Measurements from ENCODE around the gene SPECC1L.

Gene SPECC1L

GRCh38 chr22:24376002-24376401 is 105.4 kb downstream of the SPECC1L start:
- H3K4ac ChIP-seq (ENCODE audit: low read depth, low read length): no peak overlapping the region
- no peaks in the 10 kb centered on the region for H3K9me3 ChIP-seq (ENCODE audit: insufficient read depth, low read depth, low read length)
- H3K27ac ChIP-seq (ENCODE audit: low read depth, low read length): no peak overlapping the region
- no peak overlapping the region for H2BK12ac ChIP-seq (ENCODE audit: low read length)
- H4K8ac ChIP-seq (ENCODE audit: low read depth, low read length): no peak overlapping the region
- no peaks in the 10 kb centered on the region for H3K27me3 ChIP-seq (ENCODE audit: insufficient read depth, low read length)
- H2BK5ac ChIP-seq (ENCODE audit: low read depth, low read length, poor library complexity): no peak overlapping the region
- no peak overlapping the region for H3K23ac ChIP-seq (ENCODE audit: low read length)
- no peak overlapping the region for H4K91ac ChIP-seq (ENCODE audit: low read depth, low read length)
- H3K18ac ChIP-seq (ENCODE audit: low read length): no peak overlapping the region
- no peaks in the 10 kb centered on the region for H3K79me2 ChIP-seq (ENCODE audit: control insufficient read depth, insufficient read depth, low read length, poor library complexity)
- H3K79me1 ChIP-seq (ENCODE audit: low read length): no peaks in the 10 kb centered on the region
- H3K14ac ChIP-seq (ENCODE audit: low read length): no peak overlapping the region
- H3K9ac ChIP-seq (ENCODE audit: low read length): no peak overlapping the region
- no peak overlapping the region for H2AFZ ChIP-seq (ENCODE audit: insufficient read depth, low read length, poor library complexity)
- no peaks in the 10 kb centered on the region for H3K4me1 ChIP-seq (ENCODE audit: control insufficient read depth in 1 of 2, insufficient read depth in 2 of 2, low read length in 2 of 2)
- no peak overlapping the region for H4K12ac ChIP-seq (ENCODE audit: low read depth, low read length)
- WGBS (ENCODE audit: extremely low coverage, insufficient coverage, insufficient read length): no CpG with 5 or more reads among the region's 2 CpGs
- DNase-seq: peak in 1 of 2 donors; percentile 31
- H2BK120ac ChIP-seq (ENCODE audit: insufficient read depth, low read length, poor library complexity): no peak overlapping the region
- H2AK5ac ChIP-seq (ENCODE audit: low read length): no peak overlapping the region
- peaks cover 8 to 9% of the 10 kb centered on the region in 2 experiments for H3K36me3 ChIP-seq (ENCODE audit: control insufficient read depth in 1 of 2, insufficient read depth in 2 of 2, low read length in 2 of 2)
- H3K4me2 ChIP-seq (ENCODE audit: low read length): no peak overlapping the region
- no peak overlapping the region for H3K4me3 ChIP-seq (ENCODE audit: low read depth, low read length)

- Histone ChIP-seq H2AFZ (ENCODE audit: insufficient read depth, low read length, poor library complexity) (no peak overlapping the region), H3K18ac (ENCODE audit: low read length) (no peak overlapping the region), H3K79me1 (ENCODE audit: low read length) (no peaks in the 10 kb centered on the region), H4K91ac (ENCODE audit: low read depth, low read length) (no peak overlapping the region), H2BK12ac (ENCODE audit: low read length) (no peak overlapping the region), H4K8ac (ENCODE audit: low read depth, low read length) (no peak overlapping the region), H3K14ac (ENCODE audit: low read length) (no peak overlapping the region), H2BK5ac (ENCODE audit: low read depth, low read length, poor library complexity) (no peak overlapping the region), H3K27me3 (ENCODE audit: insufficient read depth, low read length) (no peaks in the 10 kb centered on the region), H4K12ac (ENCODE audit: low read depth, low read length) (no peak overlapping the region), H3K23ac (ENCODE audit: low read length) (no peak overlapping the region), H3K36me3 (ENCODE audit: control insufficient read depth in 1 of 2, insufficient read depth in 2 of 2, low read length in 2 of 2) (peaks cover 5 to 8% of the 10 kb centered on the region in 2 experiments), H3K9ac (ENCODE audit: low read length) (no peak overlapping the region), H2BK120ac (ENCODE audit: insufficient read depth, low read length, poor library complexity) (no peak overlapping the region), H3K4me3 (ENCODE audit: low read depth, low read length) (no peak overlapping the region), H3K27ac (ENCODE audit: low read depth, low read length) (no peak overlapping the region), H3K4me1 (ENCODE audit: control insufficient read depth in 1 of 2, insufficient read depth in 2 of 2, low read length in 2 of 2) (no peaks in the 10 kb centered on the region), H3K4me2 (ENCODE audit: low read length) (no peak overlapping the region), H3K4ac (ENCODE audit: low read depth, low read length) (no peak overlapping the region), H3K9me3 (ENCODE audit: insufficient read depth, low read depth, low read length) (no peaks in the 10 kb centered on the region), H2AK5ac (ENCODE audit: low read length) (no peak overlapping the region), H3K79me2 (ENCODE audit: control insufficient read depth, insufficient read depth, low read length, poor library complexity) (no peaks in the 10 kb centered on the region)
- no peak for DNase-seq
- WGBS (ENCODE audit: extremely low coverage, insufficient coverage, insufficient read length): no CpG with 5 or more reads among the region's 3 CpGs
Observed at GRCh38 chr22:24376586-24376985, 106.0 kb downstream of the SPECC1L start.

GRCh38 chr22:24379536-24379935 is 108.9 kb downstream of the SPECC1L start:
- H3K79me1 ChIP-seq (ENCODE audit: low read length): no peaks in the 10 kb centered on the region
- H3K18ac ChIP-seq (ENCODE audit: low read length): no peak overlapping the region
- no CpG with 5 or more reads among the region's 2 CpGs for WGBS (ENCODE audit: extremely low coverage, insufficient coverage, insufficient read length)
- peak in 1 of 2 donors; percentile 45 for DNase-seq
- H2BK12ac ChIP-seq (ENCODE audit: low read length): no peak overlapping the region
- H3K4ac ChIP-seq (ENCODE audit: low read depth, low read length): no peak overlapping the region
- no peak overlapping the region for H4K12ac ChIP-seq (ENCODE audit: low read depth, low read length)
- peaks cover 4 to 5% of the 10 kb centered on the region in 2 experiments for H3K36me3 ChIP-seq (ENCODE audit: control insufficient read depth in 1 of 2, insufficient read depth in 2 of 2, low read length in 2 of 2)
- no peaks in the 10 kb centered on the region for H3K79me2 ChIP-seq (ENCODE audit: control insufficient read depth, insufficient read depth, low read length, poor library complexity)
- no peak overlapping the region for H2AK5ac ChIP-seq (ENCODE audit: low read length)
- no peak overlapping the region for H2BK5ac ChIP-seq (ENCODE audit: low read depth, low read length, poor library complexity)
- no peak overlapping the region for H3K4me3 ChIP-seq (ENCODE audit: low read depth, low read length)
- H3K23ac ChIP-seq (ENCODE audit: low read length): no peak overlapping the region
- no peak overlapping the region for H3K4me2 ChIP-seq (ENCODE audit: low read length)
- H3K9ac ChIP-seq (ENCODE audit: low read length): no peak overlapping the region
- H4K91ac ChIP-seq (ENCODE audit: low read depth, low read length): no peak overlapping the region
- H3K4me1 ChIP-seq (ENCODE audit: control insufficient read depth in 1 of 2, insufficient read depth in 2 of 2, low read length in 2 of 2): no peaks in the 10 kb centered on the region
- H3K27ac ChIP-seq (ENCODE audit: low read depth, low read length): no peak overlapping the region
- no peak overlapping the region for H3K14ac ChIP-seq (ENCODE audit: low read length)
- no peak overlapping the region for H2BK120ac ChIP-seq (ENCODE audit: insufficient read depth, low read length, poor library complexity)
- H3K9me3 ChIP-seq (ENCODE audit: insufficient read depth, low read depth, low read length): no peaks in the 10 kb centered on the region
- H4K8ac ChIP-seq (ENCODE audit: low read depth, low read length): no peak overlapping the region
- no peak overlapping the region for H2AFZ ChIP-seq (ENCODE audit: insufficient read depth, low read length, poor library complexity)
- no peaks in the 10 kb centered on the region for H3K27me3 ChIP-seq (ENCODE audit: insufficient read depth, low read length)

DNA sequence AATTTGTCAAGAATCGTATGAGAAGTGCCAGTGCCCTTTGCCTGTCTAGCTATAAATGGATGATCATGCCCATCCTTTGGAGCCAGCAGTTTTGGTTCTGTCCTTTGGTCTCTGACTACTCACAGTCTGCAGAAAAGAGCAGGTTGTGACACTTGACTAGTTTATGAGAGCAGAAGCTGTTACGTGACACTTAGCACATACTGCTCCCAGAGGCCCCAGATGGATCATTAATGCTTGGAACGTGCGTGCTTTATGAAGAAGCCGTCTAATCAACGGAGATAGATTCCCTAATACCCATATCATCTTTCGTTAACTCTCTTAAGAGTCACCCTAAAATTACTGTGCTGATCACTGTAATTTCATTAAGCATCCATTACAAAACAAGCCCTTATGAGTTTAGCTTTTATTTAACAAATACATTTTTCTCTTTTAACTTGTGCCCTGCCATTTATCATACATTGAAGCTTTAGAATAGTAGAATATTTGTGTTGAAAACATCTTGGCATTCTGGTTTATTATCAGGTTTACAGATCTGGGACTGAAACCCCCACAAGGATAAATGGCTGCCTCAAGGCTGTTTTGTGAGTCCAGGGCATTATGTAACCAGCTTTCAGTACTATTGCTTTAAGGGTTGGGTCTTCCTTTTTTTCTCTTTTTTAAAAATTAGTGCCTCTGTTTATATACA is 109.7 kb downstream of the SPECC1L start:
- Histone ChIP-seq H3K4me2 (ENCODE audit: low read length) (no peak overlapping the region), H3K18ac (ENCODE audit: low read length) (no peak overlapping the region), H3K4me3 (ENCODE audit: low read depth, low read length) (no peak overlapping the region), H3K23ac (ENCODE audit: low read length) (no peak overlapping the region), H3K14ac (ENCODE audit: low read length) (no peak overlapping the region), H3K4me1 (ENCODE audit: control insufficient read depth in 1 of 2, insufficient read depth in 2 of 2, low read length in 2 of 2) (no peaks in the 10 kb centered on the region), H4K12ac (ENCODE audit: low read depth, low read length) (no peak overlapping the region), H2BK5ac (ENCODE audit: low read depth, low read length, poor library complexity) (no peak overlapping the region), H2AFZ (ENCODE audit: insufficient read depth, low read length, poor library complexity) (no peak overlapping the region), H2BK12ac (ENCODE audit: low read length) (no peak overlapping the region), H2AK5ac (ENCODE audit: low read length) (no peak overlapping the region), H3K9me3 (ENCODE audit: insufficient read depth, low read depth, low read length) (no peaks in the 10 kb centered on the region), H4K8ac (ENCODE audit: low read depth, low read length) (no peak overlapping the region), H4K91ac (ENCODE audit: low read depth, low read length) (no peak overlapping the region), H3K4ac (ENCODE audit: low read depth, low read length) (no peak overlapping the region), H3K79me2 (ENCODE audit: control insufficient read depth, insufficient read depth, low read length, poor library complexity) (no peaks in the 10 kb centered on the region), H3K79me1 (ENCODE audit: low read length) (no peaks in the 10 kb centered on the region), H3K27me3 (ENCODE audit: insufficient read depth, low read length) (no peaks in the 10 kb centered on the region), H3K9ac (ENCODE audit: low read length) (no peak overlapping the region), H3K36me3 (ENCODE audit: control insufficient read depth in 1 of 2, insufficient read depth in 2 of 2, low read length in 2 of 2) (peaks cover 4 to 5% of the 10 kb centered on the region in 2 experiments), H2BK120ac (ENCODE audit: insufficient read depth, low read length, poor library complexity) (no peak overlapping the region), H3K27ac (ENCODE audit: low read depth, low read length) (no peak overlapping the region)
- peak; percentile 68 to 89 for DNase-seq
- no CpG with 5 or more reads among the region's 7 CpGs for WGBS (ENCODE audit: extremely low coverage, insufficient coverage, insufficient read length)

Measured in trophoblast cell (in vitro differentiated cells and primary cell).